Naive B cell (primary cell): ENCODE results near the gene TRAPPC2. TPM values are rescaled to one million over a fixed set of nuclear protein-coding genes. Genes with fewer than 3 reads are reported as not detected.

Source experiments
- ATAC-seq, 2 donors: fragments of 150-1000 bp; cut with Tn5 transposase; 2 replicates each; pipeline ENCODE4 v1.10.0; 2021; ENCODE audit warnings: low read depth in 2 of 2, mild to moderate bottlenecking in 2 of 2, moderate library complexity in 2 of 2
- DNase-seq: peaks from one replicate; pipeline ENCODE4 v3.0.0; 2022
- H3K27ac Mint-ChIP-seq, 6 donors: one replicate each; pipeline ENCODE4 v1.8.0; 2020 to 2022; ENCODE audit warnings: mild to moderate bottlenecking in 6 of 6, mixed read lengths in 6 of 6, moderate library complexity in 5 of 6, inconsistent platforms in 2 of 6
- H3K27me3 Mint-ChIP-seq, 3 donors: one replicate each; pipeline ENCODE4 v1.8.0; 2021 to 2022; ENCODE audit warnings: mixed read lengths in 3 of 3, mild to moderate bottlenecking in 1 of 3
- H3K36me3 Mint-ChIP-seq, 2 donors: one replicate each; pipeline ENCODE4 v1.8.0; 2020 to 2022; ENCODE audit warnings: mixed read lengths in 2 of 2, inconsistent platforms in 1 of 2, mild to moderate bottlenecking in 1 of 2
- H3K4me1 Mint-ChIP-seq, 3 donors: one replicate each; pipeline ENCODE4 v1.8.0; 2020 to 2022; ENCODE audit warnings: mixed read lengths in 3 of 3, inconsistent platforms in 1 of 3, mild to moderate bottlenecking in 1 of 3, moderate library complexity in 1 of 3
- H3K4me3 Mint-ChIP-seq, 8 donors: one replicate each; pipeline ENCODE4 v1.8.0; 2020 to 2022; ENCODE audit warnings: mild to moderate bottlenecking in 8 of 8, mixed read lengths in 8 of 8, moderate library complexity in 8 of 8, inconsistent platforms in 2 of 8
- H3K9me3 Mint-ChIP-seq, 7 donors: one replicate each; pipeline ENCODE4 v1.8.0; 2020 to 2022; ENCODE audit warnings: mixed read lengths in 7 of 7, mild to moderate bottlenecking in 5 of 7, inconsistent platforms in 2 of 7, moderate library complexity in 1 of 7
- polyA plus RNA-seq, 6 donors: library from polyadenylated mRNA; unstranded; fragments of 300-500 nt; fragmentation: Illumina TruSeq; gene quantifications; one replicate each; pipeline ENCODE4 v1.2.3, GENCODE V29; 2021; ENCODE audit warnings: low read depth in 6 of 6

Gene TRAPPC2
- polyA plus RNA-seq, 6 donors from 2014 or later = 39.9 to 53.9 (median 46.4) TPM

DNA sequence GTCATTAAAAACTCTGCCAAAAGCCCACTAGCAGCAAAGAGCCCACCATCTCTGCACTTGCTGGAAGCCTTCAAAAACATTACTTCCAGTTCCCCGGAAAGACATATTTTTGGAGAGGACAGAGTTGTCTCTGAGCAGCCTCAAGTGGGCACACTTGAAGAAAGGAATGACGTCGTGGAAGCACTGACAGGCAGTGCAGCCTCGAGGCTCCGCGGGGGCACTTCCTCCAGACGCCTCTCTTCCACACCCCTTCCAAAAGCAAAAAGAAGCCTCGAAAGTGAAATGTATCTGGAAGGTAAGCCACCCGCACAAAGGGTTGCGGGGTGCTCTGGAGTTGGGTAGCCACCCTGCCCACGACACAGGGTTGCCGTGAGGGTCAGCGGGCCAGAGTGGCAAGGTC, 26.0 kb upstream of the TRAPPC2 start:
- Mint-ChIP-seq H3K27ac (peak overlapping the region in 5 of 6 donors; percentile 50 to 83 (median 69)), H3K9me3 (no peaks in the 10 kb centered on the region), H3K36me3 (peaks cover 11 to 25% of the 10 kb centered on the region in 2 donors), H3K27me3 (peaks cover 0 to under 1% (median 0%) of the 10 kb centered on the region in 3 donors), H3K4me3 (peak overlapping the region in 4 of 8 donors; percentile 12 to 75 (median 30)), H3K4me1 (peaks cover 7 to 55% (median 32%) of the 10 kb centered on the region in 3 donors)
- DNase-seq = no peak
- no peak for ATAC-seq

DNA sequence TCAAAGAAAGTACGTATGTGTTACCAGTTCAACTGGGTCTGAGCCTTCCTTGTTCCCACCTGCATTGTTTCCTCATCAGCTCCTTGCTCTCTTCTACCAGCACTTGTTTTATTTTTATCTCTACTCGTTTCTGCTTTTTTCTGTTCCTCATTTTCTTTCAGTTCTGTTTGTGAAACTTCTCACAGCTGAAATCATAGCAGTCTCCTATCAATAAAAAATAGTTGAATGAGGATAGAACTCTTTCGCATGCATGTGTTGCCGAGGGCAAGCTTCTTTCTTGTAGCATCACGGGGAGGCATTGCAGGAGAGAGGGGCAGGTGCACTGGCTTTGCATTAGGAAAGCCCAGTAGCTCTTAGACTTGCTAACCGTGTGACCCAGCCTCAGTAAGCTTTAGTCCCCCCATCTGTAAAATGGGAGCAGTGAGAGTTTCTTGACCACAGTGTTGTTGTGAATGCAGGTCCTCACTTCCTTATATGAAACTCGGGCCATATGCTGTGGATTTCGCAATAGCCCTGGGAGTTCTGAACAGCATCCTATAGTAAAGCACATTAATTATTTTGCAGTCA, 24.8 kb upstream of the TRAPPC2 start:
- Mint-ChIP-seq H3K4me3 (peak overlapping the region; percentile 20 to 84 (median 54)), H3K9me3 (no peaks in the 10 kb centered on the region), H3K36me3 (peaks cover 7 to 25% of the 10 kb centered on the region in 2 donors), H3K27ac (peak overlapping the region; percentile 36 to 83 (median 60)), H3K4me1 (peaks cover 7 to 58% (median 36%) of the 10 kb centered on the region in 3 donors), H3K27me3 (no peaks in the 10 kb centered on the region)
- DNase-seq (peak; percentile 80), ATAC-seq (peak; percentile 89)

DNA sequence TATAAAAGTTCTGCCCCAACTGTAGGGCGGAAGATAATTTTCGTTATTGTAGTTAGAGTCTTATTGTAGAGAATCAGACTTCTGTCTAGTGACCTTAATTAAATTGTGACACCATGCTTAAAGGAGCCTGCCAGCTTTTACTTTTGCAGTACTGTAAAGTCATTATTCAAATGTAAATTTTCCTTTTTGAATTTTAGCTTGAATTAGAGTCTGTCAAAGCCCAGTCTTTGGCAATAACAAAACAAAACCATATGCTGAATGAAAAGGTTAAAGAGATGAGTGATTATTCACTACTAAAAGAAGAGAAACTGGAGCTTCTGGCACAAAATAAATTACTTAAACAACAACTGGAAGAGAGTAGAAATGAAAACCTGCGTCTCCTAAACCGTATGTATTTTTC, 22.0 kb upstream of the TRAPPC2 start:
- Mint-ChIP-seq H3K9me3 (no peaks in the 10 kb centered on the region), H3K27me3 (no peaks in the 10 kb centered on the region), H3K4me1 (peaks cover 16 to 70% (median 44%) of the 10 kb centered on the region in 3 donors), H3K27ac (peak overlapping the region in 1 of 6 donors; percentile 76), H3K36me3 (peaks cover 7 to 21% of the 10 kb centered on the region in 2 donors), H3K4me3 (no peak overlapping the region)
- no peak for ATAC-seq
- DNase-seq = no peak

DNA sequence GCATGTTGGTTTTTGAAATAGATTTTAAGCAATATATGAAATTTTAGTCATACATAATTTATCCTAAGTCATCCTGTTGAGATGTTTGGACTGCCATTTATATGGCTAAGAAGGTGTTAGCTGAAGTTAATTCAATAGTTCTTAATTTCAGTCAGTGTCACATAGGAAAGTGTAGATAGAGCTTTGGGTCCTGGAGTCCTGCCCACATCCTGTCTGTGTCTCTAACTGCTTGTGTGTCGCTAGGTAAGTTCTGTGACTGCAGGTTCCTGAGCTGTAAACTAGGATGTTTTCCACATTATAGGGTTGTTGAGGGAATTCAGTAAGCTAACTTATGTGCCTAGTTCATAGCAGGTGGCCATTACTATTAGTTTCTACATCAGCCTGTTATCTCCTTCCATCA, 20.8 kb upstream of the TRAPPC2 start:
- DNase-seq = no peak
- ATAC-seq = no peak
- peaks cover 23 to 68% (median 46%) of the 10 kb centered on the region in 3 donors for H3K4me1 Mint-ChIP-seq
- peaks cover 7 to 15% of the 10 kb centered on the region in 2 donors for H3K36me3 Mint-ChIP-seq
- H3K9me3 Mint-ChIP-seq = no peaks in the 10 kb centered on the region
- peak overlapping the region in 5 of 6 donors; percentile 17 to 90 (median 81) for H3K27ac Mint-ChIP-seq
- H3K4me3 Mint-ChIP-seq = peak overlapping the region in 3 of 8 donors; percentile 12 to 52 (median 43)
- H3K27me3 Mint-ChIP-seq = no peaks in the 10 kb centered on the region

DNA sequence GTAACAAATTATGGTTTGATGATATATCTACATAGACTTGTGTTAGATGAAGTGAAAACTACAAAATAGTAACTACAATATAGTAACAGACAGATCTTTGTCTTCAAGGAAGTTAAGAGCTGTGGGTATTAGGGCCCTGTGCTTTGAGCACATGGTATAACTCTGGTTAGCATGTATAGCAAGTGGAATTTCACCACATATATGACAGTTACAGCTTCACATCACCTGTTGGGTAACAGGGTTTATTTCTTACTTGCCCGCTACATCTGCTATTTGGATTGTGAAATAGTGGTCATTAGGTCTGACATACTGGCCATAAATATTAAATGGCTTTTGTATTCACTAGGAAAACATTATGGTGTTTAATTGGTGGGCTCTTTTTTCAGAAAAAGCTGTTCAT, 20.3 kb upstream of the TRAPPC2 start:
- peak overlapping the region in 2 of 6 donors; percentile 81 to 89 for H3K27ac Mint-ChIP-seq
- H3K9me3 Mint-ChIP-seq = no peaks in the 10 kb centered on the region
- H3K36me3 Mint-ChIP-seq = peaks cover 7 to 15% of the 10 kb centered on the region in 2 donors
- peaks cover 27 to 65% (median 46%) of the 10 kb centered on the region in 3 donors for H3K4me1 Mint-ChIP-seq
- no peak for ATAC-seq
- no peaks in the 10 kb centered on the region for H3K27me3 Mint-ChIP-seq
- H3K4me3 Mint-ChIP-seq = peak overlapping the region in 3 of 8 donors; percentile 12 to 52 (median 40)
- DNase-seq = no peak

DNA sequence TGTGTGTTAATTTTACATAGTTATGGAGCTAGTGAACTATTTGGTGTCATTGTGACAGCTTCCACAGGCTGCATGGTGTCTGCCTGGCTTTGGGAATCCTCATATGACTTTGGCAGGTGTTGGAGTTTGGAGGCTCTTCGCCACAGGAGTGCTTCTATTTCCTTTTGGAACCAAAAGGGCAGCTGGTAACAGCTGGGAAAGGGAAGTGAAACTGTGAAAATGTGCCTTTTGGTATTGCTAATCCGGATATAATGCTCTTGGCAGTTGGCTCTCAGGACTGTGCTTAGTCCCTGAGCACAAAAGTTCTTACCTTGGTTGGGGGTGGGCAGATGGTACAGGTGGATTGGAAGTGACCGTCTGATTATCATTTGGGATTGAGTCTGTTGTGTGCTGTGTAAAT, 18.2 kb upstream of the TRAPPC2 start:
- peak; percentile 40 for DNase-seq
- Mint-ChIP-seq H3K9me3 (no peaks in the 10 kb centered on the region), H3K4me3 (peak overlapping the region; percentile 21 to 86 (median 55)), H3K4me1 (peaks cover 21 to 52% (median 38%) of the 10 kb centered on the region in 3 donors), H3K36me3 (peaks cover 8 to 10% of the 10 kb centered on the region in 2 donors), H3K27ac (peak overlapping the region; percentile 13 to 88 (median 71)), H3K27me3 (no peaks in the 10 kb centered on the region)
- ATAC-seq = peak; percentile 64 to 68

DNA sequence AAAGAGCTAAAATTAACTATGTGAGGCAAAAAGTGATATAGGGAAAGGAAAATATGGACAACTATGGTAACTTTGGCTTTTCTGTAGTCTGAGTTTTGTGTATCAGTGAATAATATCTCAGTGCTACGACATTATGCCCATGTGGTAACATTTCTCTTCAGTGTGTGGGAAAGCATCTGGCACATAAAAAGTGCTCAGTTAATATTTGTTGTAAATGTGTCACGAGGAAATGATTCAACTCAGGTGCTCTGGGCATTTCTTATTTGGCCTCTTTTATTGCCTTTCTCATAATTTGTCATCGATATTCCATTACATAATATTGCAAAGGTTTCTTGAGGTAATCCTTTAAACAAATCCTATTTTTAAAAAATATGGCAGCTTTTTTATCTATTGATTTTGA, 17.7 kb upstream of the TRAPPC2 start:
- H3K4me3 Mint-ChIP-seq = no peak overlapping the region
- no peaks in the 10 kb centered on the region for H3K27me3 Mint-ChIP-seq
- H3K36me3 Mint-ChIP-seq = peaks cover 11 to 12% of the 10 kb centered on the region in 2 donors
- no peak for ATAC-seq
- peak overlapping the region in 2 of 6 donors; percentile 38 to 51 for H3K27ac Mint-ChIP-seq
- no peaks in the 10 kb centered on the region for H3K9me3 Mint-ChIP-seq
- no peak for DNase-seq
- peaks cover 26 to 54% (median 43%) of the 10 kb centered on the region in 3 donors for H3K4me1 Mint-ChIP-seq

DNA sequence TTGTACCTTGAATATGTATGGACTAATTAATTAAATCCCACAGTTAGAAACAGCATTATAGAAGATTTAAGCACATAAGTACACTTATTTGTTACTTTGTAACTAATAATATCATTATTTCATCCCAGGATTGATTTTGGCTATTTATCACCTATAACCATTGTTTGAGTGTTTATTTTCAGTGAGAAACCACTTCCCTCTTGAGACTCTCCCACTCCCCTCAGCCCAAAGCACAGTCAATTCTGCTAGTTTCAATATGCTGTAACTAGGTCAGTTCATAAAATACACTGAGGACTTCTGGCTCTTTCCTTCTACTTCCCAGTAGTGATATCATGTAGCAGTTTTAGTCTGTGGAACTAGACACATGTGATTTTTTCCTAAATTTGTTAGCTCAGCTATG, 16.4 kb upstream of the TRAPPC2 start:
- no peak for DNase-seq
- Mint-ChIP-seq H3K4me3 (peak overlapping the region in 2 of 8 donors; percentile 13 to 57), H3K9me3 (no peaks in the 10 kb centered on the region), H3K27ac (peak overlapping the region in 3 of 6 donors; percentile 1 to 71 (median 53)), H3K4me1 (peaks cover 29 to 47% (median 42%) of the 10 kb centered on the region in 3 donors), H3K27me3 (no peaks in the 10 kb centered on the region), H3K36me3 (peaks cover 12 to 18% of the 10 kb centered on the region in 2 donors)
- peak in 1 of 2 donors; percentile 19 for ATAC-seq

DNA sequence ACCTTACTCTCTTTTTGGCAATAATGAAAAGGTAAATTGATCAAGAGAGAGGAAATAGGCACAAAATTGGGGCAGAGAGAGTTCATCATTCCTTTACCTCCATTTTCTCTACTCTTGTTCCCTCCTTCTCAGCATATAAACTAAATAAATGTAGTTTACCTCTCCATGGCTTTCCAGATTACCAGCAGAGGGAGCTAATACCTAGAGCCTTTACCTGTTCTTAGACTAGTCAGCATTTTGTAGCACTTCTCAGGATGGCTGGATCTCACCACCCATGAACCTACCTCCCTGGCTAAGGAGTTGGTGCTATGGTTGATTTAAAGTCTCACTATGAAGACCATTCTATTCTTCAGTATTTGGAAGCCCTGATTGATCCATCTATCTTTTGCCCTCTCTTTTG, 15.8 kb upstream of the TRAPPC2 start:
- no peaks in the 10 kb centered on the region for H3K27me3 Mint-ChIP-seq
- H3K4me1 Mint-ChIP-seq = peaks cover 29 to 45% (median 38%) of the 10 kb centered on the region in 3 donors
- DNase-seq = peak; percentile 46

DNA sequence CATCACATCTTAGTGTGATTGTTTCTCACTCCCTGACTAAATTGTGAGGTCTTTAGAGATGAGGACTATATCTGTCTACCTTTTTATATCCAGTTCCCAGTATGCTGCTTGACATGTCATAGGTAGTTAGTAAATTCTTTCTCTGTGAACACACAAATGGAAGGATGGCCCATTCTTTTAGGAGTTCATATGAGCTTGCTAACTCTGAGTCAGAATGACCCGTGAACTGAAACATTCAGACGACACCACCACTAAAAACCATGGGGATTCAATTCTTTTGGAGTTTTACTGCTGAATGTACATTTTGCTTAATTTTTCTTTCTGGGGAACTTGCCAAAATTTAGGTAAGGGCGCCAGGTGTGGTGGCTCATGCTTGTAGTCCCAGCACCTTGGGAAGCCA, 14.1 kb upstream of the TRAPPC2 start:
- H3K9me3 Mint-ChIP-seq = no peaks in the 10 kb centered on the region
- H3K4me1 Mint-ChIP-seq = peaks cover 29 to 47% (median 35%) of the 10 kb centered on the region in 3 donors
- peak overlapping the region in 3 of 6 donors; percentile 36 to 69 (median 39) for H3K27ac Mint-ChIP-seq
- ATAC-seq (no peak), DNase-seq (no peak)
- no peaks in the 10 kb centered on the region for H3K27me3 Mint-ChIP-seq
- no peak overlapping the region for H3K4me3 Mint-ChIP-seq
- H3K36me3 Mint-ChIP-seq = peaks cover 12 to 18% of the 10 kb centered on the region in 2 donors

More for the DNA sequence above, 15.8 kb upstream of the TRAPPC2 start:
- ATAC-seq = peak; percentile 64 to 71
- Mint-ChIP-seq H3K4me3 (peak overlapping the region in 2 of 8 donors; percentile 13 to 57), H3K27ac (peak overlapping the region in 5 of 6 donors; percentile 6 to 73 (median 47)), H3K9me3 (no peaks in the 10 kb centered on the region), H3K36me3 (peaks cover 12 to 18% of the 10 kb centered on the region in 2 donors)

DNA sequence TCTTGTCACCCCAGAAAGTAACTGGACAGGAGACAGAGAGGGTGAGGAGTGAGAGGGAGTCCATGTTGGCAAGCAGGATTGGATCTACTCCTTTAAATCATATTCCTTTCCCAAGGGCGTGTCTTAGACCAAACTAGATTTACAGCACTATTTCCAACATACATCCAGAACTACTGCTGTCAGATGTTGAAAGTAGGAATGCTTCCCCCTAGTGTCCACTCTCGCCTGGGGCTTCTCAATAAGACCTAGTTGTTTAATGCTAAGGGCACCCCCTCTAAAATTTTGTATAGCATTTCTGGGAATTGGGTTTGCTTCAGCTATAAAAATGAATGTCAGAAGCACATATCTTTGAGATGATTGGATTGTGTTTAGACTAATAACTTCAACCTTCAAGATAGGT, 13.4 kb upstream of the TRAPPC2 start:
- H3K9me3 Mint-ChIP-seq = no peaks in the 10 kb centered on the region
- H3K4me3 Mint-ChIP-seq = no peak overlapping the region
- ATAC-seq (peak; percentile 22 to 28), DNase-seq (peak; percentile 34)
- H3K27ac Mint-ChIP-seq = peak overlapping the region in 5 of 6 donors; percentile 20 to 87 (median 69)
- H3K27me3 Mint-ChIP-seq = no peaks in the 10 kb centered on the region
- peaks cover 24 to 48% (median 34%) of the 10 kb centered on the region in 3 donors for H3K4me1 Mint-ChIP-seq
- H3K36me3 Mint-ChIP-seq = peaks cover 8 to 18% of the 10 kb centered on the region in 2 donors

DNA sequence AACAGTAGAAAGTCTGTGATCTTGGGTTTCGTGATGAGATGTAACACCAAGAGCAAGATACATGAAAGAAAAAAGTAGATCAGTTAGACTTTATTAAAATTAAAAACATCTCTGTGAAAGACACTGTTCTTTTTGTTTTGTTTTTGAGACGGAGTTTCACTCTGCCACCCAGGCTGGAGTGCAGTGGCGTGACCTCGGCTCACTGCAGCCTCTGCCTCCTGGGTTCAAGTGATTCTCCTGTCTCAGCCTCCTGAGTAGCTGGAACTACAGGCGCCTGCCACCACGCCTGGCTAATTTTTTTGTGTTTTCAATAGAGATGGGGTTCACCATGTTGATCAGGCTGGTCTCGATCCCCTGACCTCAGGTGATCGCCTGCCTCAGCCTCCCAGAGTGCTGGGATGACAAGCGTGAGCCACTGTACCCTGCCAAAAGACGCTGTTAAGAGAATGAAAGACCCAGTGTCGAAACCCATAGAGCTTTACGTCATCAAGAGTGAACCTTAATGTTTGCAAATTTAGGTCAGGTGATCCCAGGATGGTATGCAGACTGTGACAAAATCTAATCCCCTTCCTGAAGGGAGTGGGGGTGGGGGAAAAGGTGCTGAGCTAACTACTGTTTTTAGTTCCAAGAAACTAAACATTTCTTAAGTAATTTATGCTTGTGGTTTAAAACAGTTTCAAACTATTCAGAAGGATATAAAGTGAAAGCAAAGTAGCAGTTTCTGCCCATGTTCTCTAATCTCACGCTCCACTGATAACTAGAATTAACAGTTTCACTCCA, 8.2 kb upstream of the TRAPPC2 start:
- Mint-ChIP-seq H3K27ac (peak overlapping the region; percentile 95 to 99 (median 99)), H3K27me3 (no peaks in the 10 kb centered on the region), H3K4me1 (peaks cover 24 to 44% (median 34%) of the 10 kb centered on the region in 3 donors), H3K9me3 (no peaks in the 10 kb centered on the region), H3K4me3 (peak overlapping the region; percentile 73 to 90 (median 86)), H3K36me3 (peaks cover 12 to 17% of the 10 kb centered on the region in 2 donors)
- peak; percentile 92 to 95 for ATAC-seq
- peak; percentile 76 for DNase-seq

DNA sequence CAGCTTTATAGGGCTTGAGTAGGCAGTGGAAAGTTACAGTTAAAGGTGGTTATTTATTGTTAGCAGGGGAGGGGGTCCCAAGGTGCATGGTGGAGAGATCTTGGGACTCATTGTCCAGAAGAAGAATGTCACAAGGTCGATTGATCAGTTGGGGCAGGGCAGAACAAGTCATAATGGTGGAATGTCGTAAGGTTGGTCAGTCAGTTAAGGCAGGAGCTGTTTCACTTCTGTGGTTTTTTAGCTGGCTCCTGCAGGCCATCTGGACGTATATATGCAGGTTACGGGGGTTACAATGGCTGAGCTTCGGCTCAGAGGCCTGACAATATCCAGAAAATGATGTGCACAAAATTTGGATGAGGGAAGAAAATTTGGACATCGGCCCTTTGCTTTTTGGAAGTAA, 7.3 kb upstream of the TRAPPC2 start:
- H3K36me3 Mint-ChIP-seq = peaks cover 6 to 8% of the 10 kb centered on the region in 2 donors
- H3K27ac Mint-ChIP-seq = peak overlapping the region; percentile 95 to 99 (median 99)
- no peaks in the 10 kb centered on the region for H3K9me3 Mint-ChIP-seq
- H3K27me3 Mint-ChIP-seq = no peaks in the 10 kb centered on the region
- DNase-seq = no peak
- peaks cover 16 to 46% (median 26%) of the 10 kb centered on the region in 3 donors for H3K4me1 Mint-ChIP-seq
- H3K4me3 Mint-ChIP-seq = peak overlapping the region; percentile 4 to 90 (median 80)
- ATAC-seq = no peak
